Adrenal gland (tissue), 5 donors: ENCODE data around the gene PODXL.

ENCODE experiments used
- POLR2A ChIP-seq, 2 donors: fragments of 450-650 bp; IDR thresholded peaks; one replicate each; pipeline ENCODE4 v1.6.1; 2017; ENCODE audit warnings: antibody characterized with exemption in 2 of 2, mild to moderate bottlenecking in 2 of 2, moderate library complexity in 1 of 2
- TF ChIP-seq, protein P1 (sequence below), 6 experiments: fragments of 450-650 bp in 4 of 6; fragments of 200-600 bp in 2 of 6; sonication (generic) in 1 of 6; IDR thresholded peaks; 1 replicate in 5 of 6; 2 replicates in 1 of 6; pipeline versions ENCODE4 v1.5.1 to v1.8.0; 2016 to 2021; ENCODE audit warnings: antibody characterized with exemption in 6 of 6, mild to moderate bottlenecking in 2 of 6, moderate library complexity in 1 of 6
- donor health status: DM: no; HTN: no; CAD: no.

DNA sequence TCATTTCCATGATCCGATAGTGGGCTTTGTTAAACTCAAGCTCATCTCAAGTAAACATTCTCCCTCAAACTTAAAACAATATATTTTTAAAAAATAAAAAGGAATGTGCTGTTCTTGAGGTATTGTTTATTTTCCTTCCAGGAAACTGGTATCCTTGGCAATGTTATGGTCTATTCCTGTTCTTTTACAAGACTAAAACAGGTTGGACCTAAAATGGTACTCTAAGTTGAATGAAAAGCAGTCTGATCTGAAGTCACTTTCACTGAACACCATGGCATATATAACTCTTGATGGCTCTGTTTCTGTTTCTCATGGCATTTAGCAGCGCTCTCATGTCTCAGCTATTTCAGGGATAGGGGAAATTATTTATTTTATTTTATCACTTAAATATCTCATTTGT, 70.1 kb downstream of the PODXL start:
- TF ChIP-seq, protein P1, sequence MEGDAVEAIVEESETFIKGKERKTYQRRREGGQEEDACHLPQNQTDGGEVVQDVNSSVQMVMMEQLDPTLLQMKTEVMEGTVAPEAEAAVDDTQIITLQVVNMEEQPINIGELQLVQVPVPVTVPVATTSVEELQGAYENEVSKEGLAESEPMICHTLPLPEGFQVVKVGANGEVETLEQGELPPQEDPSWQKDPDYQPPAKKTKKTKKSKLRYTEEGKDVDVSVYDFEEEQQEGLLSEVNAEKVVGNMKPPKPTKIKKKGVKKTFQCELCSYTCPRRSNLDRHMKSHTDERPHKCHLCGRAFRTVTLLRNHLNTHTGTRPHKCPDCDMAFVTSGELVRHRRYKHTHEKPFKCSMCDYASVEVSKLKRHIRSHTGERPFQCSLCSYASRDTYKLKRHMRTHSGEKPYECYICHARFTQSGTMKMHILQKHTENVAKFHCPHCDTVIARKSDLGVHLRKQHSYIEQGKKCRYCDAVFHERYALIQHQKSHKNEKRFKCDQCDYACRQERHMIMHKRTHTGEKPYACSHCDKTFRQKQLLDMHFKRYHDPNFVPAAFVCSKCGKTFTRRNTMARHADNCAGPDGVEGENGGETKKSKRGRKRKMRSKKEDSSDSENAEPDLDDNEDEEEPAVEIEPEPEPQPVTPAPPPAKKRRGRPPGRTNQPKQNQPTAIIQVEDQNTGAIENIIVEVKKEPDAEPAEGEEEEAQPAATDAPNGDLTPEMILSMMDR (IDR thresholded peaks at IDR 0.05) = no peak
- TF ChIP-seq POLR2A (IDR thresholded peaks at IDR 0.05) = no peak
